ENCODE measurements around the gene ZFAND6.
A peak's percentile ranks its signal among the peaks of the same experiment; 100 is the strongest.

The ZFAND6 gene

DNA sequence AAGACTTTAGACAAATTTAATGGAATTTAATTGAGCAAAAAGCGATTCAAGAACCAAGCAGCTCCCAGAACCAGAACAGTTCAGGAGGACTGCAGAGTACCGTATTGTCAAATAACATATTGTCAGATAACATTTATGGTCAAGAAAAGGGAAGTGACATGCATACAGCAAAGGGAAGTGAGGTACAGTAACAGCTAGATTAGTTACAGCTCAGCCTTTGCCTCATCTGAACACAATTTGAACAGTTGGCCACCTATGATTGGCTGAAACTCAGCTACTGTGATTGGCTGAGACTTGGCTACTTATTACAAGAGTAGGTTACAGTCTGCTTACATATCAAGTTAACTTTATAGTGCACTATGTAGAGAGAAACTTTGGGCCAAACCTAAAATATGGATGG is 21.9 kb downstream of the ZFAND6 start:
- Histone ChIP-seq H3K4me3 (ENCODE audit: low read length) (no peak overlapping the region), H3K27ac (ENCODE audit: low read depth, low read length) (peak overlapping the region; percentile 39), H3K79me2 (ENCODE audit: control insufficient read depth, low read length) (peaks cover 93% of the 10 kb centered on the region), H3K4me1 (ENCODE audit: control insufficient read depth, low read length) (peaks cover 18% of the 10 kb centered on the region), H3K27me3 (ENCODE audit: control insufficient read depth, low read length) (no peaks in the 10 kb centered on the region), H3K9me2 (replicated peaks; ENCODE audit: control insufficient read depth, low read length) (no peaks in the 10 kb centered on the region), H3K36me3 (ENCODE audit: control insufficient read depth, low read length) (peaks cover 36% of the 10 kb centered on the region), H3K9me3 (ENCODE audit: control insufficient read depth, insufficient read depth, low read length) (no peaks in the 10 kb centered on the region), H3F3A (ENCODE audit: control insufficient read depth, insufficient read depth) (no peaks in the 10 kb centered on the region; the same call in 1 of the 2 replicates), H4K20me1 (ENCODE audit: control insufficient read depth, insufficient read depth, low read depth, low read length) (peaks cover 10% of the 10 kb centered on the region), H3K4me2 (ENCODE audit: low read length) (peak overlapping the region; percentile 15; the same call in 1 of the 2 replicates)
- TF ChIP-seq, protein P1, sequence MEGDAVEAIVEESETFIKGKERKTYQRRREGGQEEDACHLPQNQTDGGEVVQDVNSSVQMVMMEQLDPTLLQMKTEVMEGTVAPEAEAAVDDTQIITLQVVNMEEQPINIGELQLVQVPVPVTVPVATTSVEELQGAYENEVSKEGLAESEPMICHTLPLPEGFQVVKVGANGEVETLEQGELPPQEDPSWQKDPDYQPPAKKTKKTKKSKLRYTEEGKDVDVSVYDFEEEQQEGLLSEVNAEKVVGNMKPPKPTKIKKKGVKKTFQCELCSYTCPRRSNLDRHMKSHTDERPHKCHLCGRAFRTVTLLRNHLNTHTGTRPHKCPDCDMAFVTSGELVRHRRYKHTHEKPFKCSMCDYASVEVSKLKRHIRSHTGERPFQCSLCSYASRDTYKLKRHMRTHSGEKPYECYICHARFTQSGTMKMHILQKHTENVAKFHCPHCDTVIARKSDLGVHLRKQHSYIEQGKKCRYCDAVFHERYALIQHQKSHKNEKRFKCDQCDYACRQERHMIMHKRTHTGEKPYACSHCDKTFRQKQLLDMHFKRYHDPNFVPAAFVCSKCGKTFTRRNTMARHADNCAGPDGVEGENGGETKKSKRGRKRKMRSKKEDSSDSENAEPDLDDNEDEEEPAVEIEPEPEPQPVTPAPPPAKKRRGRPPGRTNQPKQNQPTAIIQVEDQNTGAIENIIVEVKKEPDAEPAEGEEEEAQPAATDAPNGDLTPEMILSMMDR (IDR thresholded peaks at IDR 0.05; ENCODE audit: low read depth, low read length, poor library complexity, severe bottlenecking), result no peak
- no peak for TF ChIP-seq EZH2phosphoT487 (IDR thresholded peaks at IDR 0.05; ENCODE audit: borderline replicate concordance, low read length)

DNA sequence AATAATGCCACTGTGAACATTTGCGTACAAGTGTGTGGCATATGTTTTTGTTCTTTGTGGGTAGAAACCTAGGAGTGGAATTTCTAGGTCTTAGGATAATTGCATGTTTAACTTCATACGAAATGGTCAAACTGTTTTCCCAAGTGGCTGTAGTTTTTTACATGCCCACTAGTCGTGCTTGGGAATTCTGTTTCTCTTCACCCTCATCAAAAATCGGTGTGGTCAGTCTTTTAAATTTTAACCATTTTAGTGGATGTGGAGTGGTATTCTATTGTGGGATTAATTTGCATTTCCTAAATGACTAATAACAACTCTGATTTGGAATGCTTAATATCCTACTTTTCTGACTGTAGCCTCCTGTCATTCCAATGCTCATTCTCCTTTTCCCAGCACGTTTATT is 27.6 kb downstream of the ZFAND6 start:
- Histone ChIP-seq H3F3A (ENCODE audit: control insufficient read depth, insufficient read depth) (peaks cover 4% of the 10 kb centered on the region; the same call in 1 of the 2 replicates), H4K20me1 (ENCODE audit: control insufficient read depth, insufficient read depth, low read depth, low read length) (peaks cover 13% of the 10 kb centered on the region), H3K36me3 (ENCODE audit: control insufficient read depth, low read length) (peaks cover 13% of the 10 kb centered on the region), H3K4me2 (ENCODE audit: low read length) (no peak overlapping the region), H3K27me3 (ENCODE audit: control insufficient read depth, low read length) (no peaks in the 10 kb centered on the region), H3K4me3 (ENCODE audit: low read length) (no peak overlapping the region), H3K79me2 (ENCODE audit: control insufficient read depth, low read length) (peaks cover 93% of the 10 kb centered on the region), H3K9me3 (ENCODE audit: control insufficient read depth, insufficient read depth, low read length) (no peaks in the 10 kb centered on the region), H3K9me2 (replicated peaks; ENCODE audit: control insufficient read depth, low read length) (no peaks in the 10 kb centered on the region), H3K4me1 (ENCODE audit: control insufficient read depth, low read length) (peaks cover under 1% of the 10 kb centered on the region), H3K27ac (ENCODE audit: low read depth, low read length) (no peak overlapping the region)
- TF ChIP-seq, protein P1 (IDR thresholded peaks at IDR 0.05; ENCODE audit: low read depth, low read length, poor library complexity, severe bottlenecking), result no peak
- TF ChIP-seq EZH2phosphoT487 (IDR thresholded peaks at IDR 0.05; ENCODE audit: borderline replicate concordance, low read length), result no peak

DNA sequence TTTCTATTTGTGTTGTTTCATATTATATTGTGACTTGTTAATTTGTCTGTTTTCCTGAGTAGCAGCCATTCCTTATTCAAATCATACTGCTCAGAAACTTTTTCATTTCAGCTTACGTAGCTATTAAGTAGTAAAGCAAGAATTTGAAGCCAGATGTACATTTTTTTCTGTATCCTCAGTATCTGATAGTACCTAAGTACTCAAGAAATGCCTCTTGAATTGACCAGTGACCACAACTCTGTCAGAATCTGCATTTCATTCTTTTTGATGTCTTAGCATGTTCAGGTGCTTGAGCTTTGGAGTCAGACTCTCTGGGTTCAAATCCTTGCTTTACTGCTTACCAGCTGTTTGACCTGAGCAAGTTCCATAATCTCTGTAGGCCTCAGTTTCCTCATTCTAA is 30.6 kb downstream of the ZFAND6 start:
- H3K27me3 ChIP-seq (ENCODE audit: control insufficient read depth, low read length), result no peaks in the 10 kb centered on the region
- H3K36me3 ChIP-seq (ENCODE audit: control insufficient read depth, low read length), result peaks cover 5% of the 10 kb centered on the region; the same call in 1 of the 2 replicates
- H3K27ac ChIP-seq (ENCODE audit: low read depth, low read length), result no peak overlapping the region
- no peaks in the 10 kb centered on the region for H3K9me2 ChIP-seq (replicated peaks; ENCODE audit: control insufficient read depth, low read length)
- H3K9me3 ChIP-seq (ENCODE audit: control insufficient read depth, insufficient read depth, low read length), result no peaks in the 10 kb centered on the region
- peaks cover 5% of the 10 kb centered on the region; the same call in 1 of the 2 replicates for H4K20me1 ChIP-seq (ENCODE audit: control insufficient read depth, insufficient read depth, low read depth, low read length)
- TF ChIP-seq EZH2phosphoT487 (IDR thresholded peaks at IDR 0.05; ENCODE audit: borderline replicate concordance, low read length), result no peak
- TF ChIP-seq, protein P1 (IDR thresholded peaks at IDR 0.05; ENCODE audit: low read depth, low read length, poor library complexity, severe bottlenecking), result no peak
- no peaks in the 10 kb centered on the region for H3K4me1 ChIP-seq (ENCODE audit: control insufficient read depth, low read length)
- H3K4me2 ChIP-seq (ENCODE audit: low read length), result no peak overlapping the region
- no peak overlapping the region for H3K4me3 ChIP-seq (ENCODE audit: low read length)
- peaks cover 4% of the 10 kb centered on the region; the same call in 1 of the 2 replicates for H3F3A ChIP-seq (ENCODE audit: control insufficient read depth, insufficient read depth)
- H3K79me2 ChIP-seq (ENCODE audit: control insufficient read depth, low read length), result peaks cover 89% of the 10 kb centered on the region
